IMR-90 (cell line): Measurements from ENCODE around the gene ODAD3.

ENCODE experiments used
- POLR2A ChIP-seq: IDR thresholded peaks from 2 replicates; pipeline ENCODE4 v1.6.1; 2012; ENCODE audit warnings: mild to moderate bottlenecking, low read depth, low read length
- RAD21 ChIP-seq: IDR thresholded peaks from 2 replicates; pipeline ENCODE4 v1.6.1; 2012; ENCODE audit warnings: low read length, improper control_type of control experiment
- RCOR1 ChIP-seq: IDR thresholded peaks from 2 replicates; pipeline ENCODE4 v1.6.1; 2012; ENCODE audit warnings: mild to moderate bottlenecking, low read length, improper control_type of control experiment; ENCODE audit not compliant: insufficient replicate concordance
- TF ChIP-seq, protein P1 (sequence below): conservative IDR thresholded peaks from 2 replicates; pipeline ENCODE4 v1.5.1; 2012; ENCODE audit warnings: mild to moderate bottlenecking, low read depth, low read length, improper control_type of control experiment
- TF ChIP-seq, protein P2 (sequence below): fragments of 150-350 bp; IDR thresholded peaks from 2 replicates; pipeline ENCODE4 v1.6.1; 2017; ENCODE audit warnings: mild to moderate bottlenecking, antibody characterized with exemption, low read length, low read depth
- TF ChIP-seq, protein P3 (sequence below): fragments of 150-350 bp; IDR thresholded peaks from 2 replicates; pipeline ENCODE4 v1.6.1; 2016; ENCODE audit warnings: low read depth, mild to moderate bottlenecking, low read length, moderate library complexity, borderline replicate concordance

DNA sequence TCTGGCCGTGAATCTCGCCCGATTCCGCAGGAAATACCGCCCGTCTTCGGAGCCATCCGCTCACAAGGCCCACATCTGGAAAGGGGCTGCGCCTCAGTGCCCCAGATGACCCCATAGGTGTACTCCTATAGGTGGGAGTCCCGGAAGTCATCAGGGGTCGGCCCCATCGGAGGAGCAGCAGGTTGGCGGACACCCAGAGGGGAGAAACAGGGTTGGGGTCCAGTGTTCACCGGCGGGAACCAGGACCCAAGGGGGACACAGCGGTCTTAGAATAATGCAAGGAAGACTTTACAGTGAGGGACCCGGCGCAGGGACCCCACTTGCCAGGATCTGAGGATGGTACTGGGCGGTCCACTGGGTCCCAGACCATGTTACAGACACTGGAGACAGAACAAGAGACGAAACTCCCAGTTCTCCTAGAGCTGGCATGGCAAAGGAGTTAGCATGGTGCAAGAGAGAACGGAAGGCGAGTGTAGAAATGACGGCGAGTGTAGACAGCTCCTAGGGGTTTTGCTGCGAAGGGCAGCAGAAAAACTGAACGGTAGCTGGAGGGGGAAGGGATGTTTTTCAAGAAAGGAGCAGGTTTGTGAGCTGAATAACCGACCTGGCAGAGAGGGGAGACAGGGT, 11.6 kb downstream of the ODAD3 start:
- TF ChIP-seq POLR2A (no peak), RCOR1 (no peak), RAD21 (no peak)
- TF ChIP-seq, protein P1, sequence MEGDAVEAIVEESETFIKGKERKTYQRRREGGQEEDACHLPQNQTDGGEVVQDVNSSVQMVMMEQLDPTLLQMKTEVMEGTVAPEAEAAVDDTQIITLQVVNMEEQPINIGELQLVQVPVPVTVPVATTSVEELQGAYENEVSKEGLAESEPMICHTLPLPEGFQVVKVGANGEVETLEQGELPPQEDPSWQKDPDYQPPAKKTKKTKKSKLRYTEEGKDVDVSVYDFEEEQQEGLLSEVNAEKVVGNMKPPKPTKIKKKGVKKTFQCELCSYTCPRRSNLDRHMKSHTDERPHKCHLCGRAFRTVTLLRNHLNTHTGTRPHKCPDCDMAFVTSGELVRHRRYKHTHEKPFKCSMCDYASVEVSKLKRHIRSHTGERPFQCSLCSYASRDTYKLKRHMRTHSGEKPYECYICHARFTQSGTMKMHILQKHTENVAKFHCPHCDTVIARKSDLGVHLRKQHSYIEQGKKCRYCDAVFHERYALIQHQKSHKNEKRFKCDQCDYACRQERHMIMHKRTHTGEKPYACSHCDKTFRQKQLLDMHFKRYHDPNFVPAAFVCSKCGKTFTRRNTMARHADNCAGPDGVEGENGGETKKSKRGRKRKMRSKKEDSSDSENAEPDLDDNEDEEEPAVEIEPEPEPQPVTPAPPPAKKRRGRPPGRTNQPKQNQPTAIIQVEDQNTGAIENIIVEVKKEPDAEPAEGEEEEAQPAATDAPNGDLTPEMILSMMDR, result no peak
- TF ChIP-seq, protein P2, sequence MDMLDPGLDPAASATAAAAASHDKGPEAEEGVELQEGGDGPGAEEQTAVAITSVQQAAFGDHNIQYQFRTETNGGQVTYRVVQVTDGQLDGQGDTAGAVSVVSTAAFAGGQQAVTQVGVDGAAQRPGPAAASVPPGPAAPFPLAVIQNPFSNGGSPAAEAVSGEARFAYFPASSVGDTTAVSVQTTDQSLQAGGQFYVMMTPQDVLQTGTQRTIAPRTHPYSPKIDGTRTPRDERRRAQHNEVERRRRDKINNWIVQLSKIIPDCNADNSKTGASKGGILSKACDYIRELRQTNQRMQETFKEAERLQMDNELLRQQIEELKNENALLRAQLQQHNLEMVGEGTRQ, result no peak
- TF ChIP-seq, protein P3, sequence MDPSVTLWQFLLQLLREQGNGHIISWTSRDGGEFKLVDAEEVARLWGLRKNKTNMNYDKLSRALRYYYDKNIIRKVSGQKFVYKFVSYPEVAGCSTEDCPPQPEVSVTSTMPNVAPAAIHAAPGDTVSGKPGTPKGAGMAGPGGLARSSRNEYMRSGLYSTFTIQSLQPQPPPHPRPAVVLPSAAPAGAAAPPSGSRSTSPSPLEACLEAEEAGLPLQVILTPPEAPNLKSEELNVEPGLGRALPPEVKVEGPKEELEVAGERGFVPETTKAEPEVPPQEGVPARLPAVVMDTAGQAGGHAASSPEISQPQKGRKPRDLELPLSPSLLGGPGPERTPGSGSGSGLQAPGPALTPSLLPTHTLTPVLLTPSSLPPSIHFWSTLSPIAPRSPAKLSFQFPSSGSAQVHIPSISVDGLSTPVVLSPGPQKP, result no peak
